DOHH2 (cell line): Measurements from ENCODE around the gene SPACDR.

Experiments used
- H3F3A ChIP-seq: fragments of 200-600 bp; sonication (generic), shearing (Covaris generic); 2 replicates; pipeline ENCODE4 v1.6.0; 2016; ENCODE audit warnings: antibody characterized with exemption, mild to moderate bottlenecking; ENCODE audit not compliant: control insufficient read depth, insufficient read depth
- H3K27ac ChIP-seq: fragments of 200-600 bp; sonication (generic); 2 replicates; pipeline ENCODE4 v1.5.1; 2014; ENCODE audit warnings: low read depth, mild to moderate bottlenecking, low read length, moderate library complexity
- H3K27me3 ChIP-seq: fragments of 200-600 bp; sonication (generic); 2 replicates; pipeline ENCODE4 v1.6.1; 2014; ENCODE audit warnings: mild to moderate bottlenecking, low read length, mixed read lengths; ENCODE audit not compliant: control insufficient read depth
- H3K36me3 ChIP-seq: fragments of 200-600 bp; sonication (generic); 2 replicates; pipeline ENCODE4 v1.6.1; 2014; ENCODE audit warnings: mild to moderate bottlenecking, low read length, moderate library complexity, mixed read lengths; ENCODE audit not compliant: control insufficient read depth
- H3K4me1 ChIP-seq: fragments of 200-600 bp; sonication (generic); 2 replicates; pipeline ENCODE4 v1.6.1; 2014; ENCODE audit warnings: mild to moderate bottlenecking, low read length, mixed read lengths; ENCODE audit not compliant: control insufficient read depth
- H3K4me2 ChIP-seq: fragments of 200-600 bp; sonication (generic); 2 replicates; pipeline ENCODE4 v1.6.0; 2014; ENCODE audit warnings: mild to moderate bottlenecking, low read length, moderate library complexity
- H3K4me3 ChIP-seq: fragments of 200-600 bp; sonication (generic); 2 replicates; pipeline ENCODE4 v1.5.1; 2014; ENCODE audit warnings: mild to moderate bottlenecking, low read length, mixed read lengths
- H3K79me2 ChIP-seq: fragments of 200-600 bp; sonication (generic); 2 replicates; pipeline ENCODE4 v1.6.1; 2014; ENCODE audit warnings: mild to moderate bottlenecking, low read length, mixed read lengths; ENCODE audit not compliant: control insufficient read depth
- H3K9me2 ChIP-seq: fragments of 200-600 bp; sonication (generic); replicated peaks from 2 replicates; pipeline ENCODE4 v1.6.1; 2014; ENCODE audit warnings: mild to moderate bottlenecking, low read length, mixed read lengths; ENCODE audit not compliant: control insufficient read depth
- H3K9me3 ChIP-seq: fragments of 200-600 bp; sonication (generic); 2 replicates; pipeline ENCODE4 v1.6.1; 2014; ENCODE audit warnings: antibody characterized with exemption, low read length, mixed read lengths; ENCODE audit not compliant: control insufficient read depth, insufficient read depth
- H4K20me1 ChIP-seq: fragments of 200-600 bp; sonication (generic); 2 replicates; pipeline ENCODE4 v1.6.0; 2014; ENCODE audit warnings: low read depth, mild to moderate bottlenecking, antibody characterized with exemption, low read length, moderate library complexity; ENCODE audit not compliant: control insufficient read depth, insufficient read depth
- CTCF ChIP-seq: fragments of 200-600 bp; sonication (generic); IDR thresholded peaks from one replicate; pipeline ENCODE4 v1.5.1; 2014; ENCODE audit warnings: antibody characterized with exemption, mild to moderate bottlenecking, low read depth, low read length; ENCODE audit not compliant: poor library complexity, severe bottlenecking
- EZH2phosphoT487 ChIP-seq: fragments of 200-600 bp; sonication (generic); IDR thresholded peaks from 2 replicates; pipeline ENCODE4 v1.6.1; 2017; ENCODE audit warnings: borderline replicate concordance, mild to moderate bottlenecking, antibody characterized with exemption, low read length, moderate library complexity, mixed read lengths

The SPACDR gene

GRCh38 chr7:100491192-100491578, 27.1 kb upstream of the SPACDR start:
- H3K36me3 ChIP-seq, result no peaks in the 10 kb centered on the region
- no peaks in the 10 kb centered on the region for H3K9me3 ChIP-seq
- no peak overlapping the region for H3K27ac ChIP-seq
- no peaks in the 10 kb centered on the region for H3K9me2 ChIP-seq
- peaks cover 33% of the 10 kb centered on the region for H3K4me1 ChIP-seq
- no peaks in the 10 kb centered on the region for H3K79me2 ChIP-seq
- H4K20me1 ChIP-seq, result no peaks in the 10 kb centered on the region
- TF ChIP-seq CTCF (no peak), EZH2phosphoT487 (no peak)
- peaks cover 54% of the 10 kb centered on the region for H3K27me3 ChIP-seq
- no peaks in the 10 kb centered on the region for H3F3A ChIP-seq
- H3K4me2 ChIP-seq, result no peak overlapping the region
- no peak overlapping the region for H3K4me3 ChIP-seq

- Histone ChIP-seq H3K4me3 (no peak overlapping the region), H3K4me1 (peaks cover 33% of the 10 kb centered on the region), H3K36me3 (no peaks in the 10 kb centered on the region), H3K4me2 (no peak overlapping the region), H3F3A (no peaks in the 10 kb centered on the region), H3K27me3 (peaks cover 52% of the 10 kb centered on the region), H3K79me2 (no peaks in the 10 kb centered on the region), H3K27ac (no peak overlapping the region), H3K9me2 (no peaks in the 10 kb centered on the region), H4K20me1 (no peaks in the 10 kb centered on the region), H3K9me3 (no peaks in the 10 kb centered on the region)
- TF ChIP-seq EZH2phosphoT487 (no peak), CTCF (no peak)
These were observed 26.6 kb upstream of the SPACDR start for GRCh38 chr7:100490483-100491191.

GRCh38 chr7:100489824-100490223, 25.8 kb upstream of the SPACDR start:
- Histone ChIP-seq H3K9me3 (no peaks in the 10 kb centered on the region), H3K27me3 (peaks cover 49% of the 10 kb centered on the region), H4K20me1 (no peaks in the 10 kb centered on the region), H3K27ac (no peak overlapping the region), H3K4me3 (no peak overlapping the region), H3K9me2 (no peaks in the 10 kb centered on the region), H3K4me2 (no peak overlapping the region), H3K79me2 (no peaks in the 10 kb centered on the region), H3K4me1 (peaks cover 33% of the 10 kb centered on the region), H3K36me3 (no peaks in the 10 kb centered on the region), H3F3A (no peaks in the 10 kb centered on the region; the same call in 1 of the 2 replicates)
- TF ChIP-seq EZH2phosphoT487, result no peak
- TF ChIP-seq CTCF, result no peak
